Measurements from ENCODE around the gene SREBF2. TPM values are rescaled to one million over a fixed set of nuclear protein-coding genes. Genes with fewer than 3 reads are reported as not detected.

Gene SREBF2
- total and polyA plus RNA-seq, 8 donors = 12.2 to 159 (median 48.3) TPM

- H3K27me3 ChIP-seq = no peaks in the 10 kb centered on the region
- H3K9me3 ChIP-seq = no peaks in the 10 kb centered on the region
- no peak for DNase-seq
- TF ChIP-seq EP300 (IDR thresholded peaks at IDR 0.05) = no peak
- no peak for TF ChIP-seq POLR2AphosphoS5 (IDR thresholded peaks at IDR 0.05)
- no peak overlapping the region for H3K4me3 ChIP-seq
- H3K27ac ChIP-seq = no peak overlapping the region
- peaks cover 0 to 22% (median 16%) of the 10 kb centered on the region in 4 donors for H3K4me1 ChIP-seq
- WGBS, 5 donors = 72 to 83% (median 81%) methylated on average over 10 to 13 of the region's 13 CpGs
- intact Hi-C loops (cut with DNase I; ENCODE audit: low total_unique reads) = no loop called here
- peaks cover 75 to 100% (median 100%) of the 10 kb centered on the region in 4 donors for H3K36me3 ChIP-seq
Measured at GRCh38 chr22:41899992-41900651, 67.2 kb downstream of the SREBF2 start.

- Histone ChIP-seq H3K9me3 (no peaks in the 10 kb centered on the region), H3K27me3 (no peaks in the 10 kb centered on the region), H3K4me1 (peaks cover 0 to 22% (median 16%) of the 10 kb centered on the region in 4 donors), H3K36me3 (peaks cover 76 to 100% (median 100%) of the 10 kb centered on the region in 4 donors), H3K27ac (no peak overlapping the region), H3K4me3 (no peak overlapping the region)
- no peak for DNase-seq
- no peak for TF ChIP-seq EP300 (IDR thresholded peaks at IDR 0.05)
- TF ChIP-seq CTCF (IDR thresholded peaks at IDR 0.05) = no peak
- no peak for TF ChIP-seq POLR2A (IDR thresholded peaks at IDR 0.05)
- TF ChIP-seq POLR2AphosphoS5 (IDR thresholded peaks at IDR 0.05) = no peak
- WGBS, 5 donors = 91 to 98% (median 94%) methylated on average over 6 to 8 of the region's 8 CpGs
- intact Hi-C loops (cut with DNase I; ENCODE audit: low total_unique reads) = no loop called here
Measured at GRCh38 chr22:41900652-41901312, 67.9 kb downstream of the SREBF2 start.

- no peak overlapping the region for H3K4me3 ChIP-seq
- WGBS, 5 donors = 89 to 96% (median 93%) methylated on average over 7 of the region's 7 CpGs
- no peak for TF ChIP-seq POLR2A (IDR thresholded peaks at IDR 0.05)
- no peak for TF ChIP-seq EP300 (IDR thresholded peaks at IDR 0.05)
- no peak for TF ChIP-seq POLR2AphosphoS5 (IDR thresholded peaks at IDR 0.05)
- no peak for TF ChIP-seq CTCF (IDR thresholded peaks at IDR 0.05)
- peak overlapping the region in 3 of 5 donors; percentile 59 to 68 (median 62) for H3K27ac ChIP-seq
- DNase-seq = no peak
- intact Hi-C loops (cut with DNase I; ENCODE audit: low total_unique reads) = no loop called here
- peaks cover 0 to 22% (median 16%) of the 10 kb centered on the region in 4 donors for H3K4me1 ChIP-seq
- no peaks in the 10 kb centered on the region for H3K27me3 ChIP-seq
- peaks cover 64 to 100% (median 99%) of the 10 kb centered on the region in 4 donors for H3K36me3 ChIP-seq
- H3K9me3 ChIP-seq = no peaks in the 10 kb centered on the region
Measured at GRCh38 chr22:41902016-41902415, 69.1 kb downstream of the SREBF2 start.

GRCh38 chr22:41902932-41903421, 70.1 kb downstream of the SREBF2 start:
- Histone ChIP-seq H3K27ac (peak overlapping the region; percentile 56 to 79 (median 62)), H3K36me3 (peaks cover 55 to 100% (median 98%) of the 10 kb centered on the region in 4 donors), H3K9me3 (no peaks in the 10 kb centered on the region), H3K4me1 (peaks cover 0 to 24% (median 16%) of the 10 kb centered on the region in 4 donors), H3K27me3 (no peaks in the 10 kb centered on the region), H3K4me3 (no peak overlapping the region)
- 38 to 72% (median 55%) methylated on average over 5 to 15 of the region's 15 CpGs for WGBS, 5 donors
- intact Hi-C loops (cut with DNase I; ENCODE audit: low total_unique reads) = no loop called here
- DNase-seq = peak in 1 of 2 donors; percentile 96
- peak in 2 of 3 donors; percentile 48 to 54 for TF ChIP-seq POLR2AphosphoS5 (IDR thresholded peaks at IDR 0.05)
- no peak for TF ChIP-seq POLR2A (IDR thresholded peaks at IDR 0.05)
- no peak for TF ChIP-seq CTCF (IDR thresholded peaks at IDR 0.05)
- TF ChIP-seq EP300 (IDR thresholded peaks at IDR 0.05) = no peak
